Heart left ventricle (tissue), 16 donors: ENCODE results near the gene RHOA. TPM values are rescaled to one million over a fixed set of nuclear protein-coding genes. Genes with fewer than 3 reads are reported as not detected.

ENCODE experiments used
- ATAC-seq, 4 donors: fragments of 200-7000 bp; cut with Tn5 transposase; one replicate each; pipeline ENCODE4 v1.9.1; 2020 to 2022; ENCODE audit warnings: moderate library complexity in 4 of 4, mild to moderate bottlenecking in 3 of 4, moderate number of reproducible peaks in 1 of 4
- DNase-seq, 5 donors: peaks; one replicate each; pipeline ENCODE4 v3.0.0-alpha.2; 2020
- H3K27ac ChIP-seq, 12 donors: fragments of 200-600 bp; sonication (generic) in 4 of 12; one replicate each; pipeline versions ENCODE4 v1.5.0 to v1.8.0; 2016 to 2022; ENCODE audit warnings: mild to moderate bottlenecking in 2 of 12
- H3K27me3 ChIP-seq, 9 donors: fragments of 200-600 bp; sonication (generic) in 2 of 9; one replicate each; pipeline versions ENCODE4 v1.5.1 to v1.8.0; 2016 to 2022; ENCODE audit warnings: mild to moderate bottlenecking in 3 of 9
- H3K36me3 ChIP-seq, 9 donors: fragments of 200-600 bp; sonication (generic) in 2 of 9; one replicate each; pipeline versions ENCODE4 v1.5.0 to v1.8.0; 2018 to 2022; ENCODE audit warnings: mild to moderate bottlenecking in 2 of 9
- H3K4me1 ChIP-seq, 12 donors: fragments of 200-600 bp; sonication (generic) in 4 of 12; one replicate each; pipeline versions ENCODE4 v1.5.0 to v1.8.0; 2016 to 2022; ENCODE audit warnings: mild to moderate bottlenecking in 3 of 12
- H3K4me3 ChIP-seq, 12 donors: fragments of 200-600 bp; sonication (generic) in 4 of 12; one replicate each; pipeline versions ENCODE4 v1.5.0 to v1.8.0; 2017 to 2022; ENCODE audit warnings: mild to moderate bottlenecking in 9 of 12, moderate library complexity in 4 of 12
- H3K9me3 ChIP-seq, 12 donors: fragments of 200-600 bp; sonication (generic) in 4 of 12; one replicate each; pipeline versions ENCODE4 v1.5.0 to v1.8.0; 2016 to 2022; ENCODE audit warnings: mild to moderate bottlenecking in 1 of 12
- CTCF ChIP-seq, 12 donors: fragments of 200-600 bp; sonication (generic) in 4 of 12; IDR thresholded peaks; one replicate each; pipeline versions ENCODE4 v1.5.0 to v1.8.0; 2018 to 2022; ENCODE audit warnings: antibody characterized with exemption in 12 of 12, mild to moderate bottlenecking in 5 of 12
- POLR2A ChIP-seq, 2 donors: fragments of 450-650 bp; IDR thresholded peaks; one replicate each; pipeline ENCODE4 v1.6.1; 2017; ENCODE audit warnings: antibody characterized with exemption in 2 of 2, mild to moderate bottlenecking in 2 of 2, moderate library complexity in 2 of 2
- WGBS, 4 donors: extraction: QIAGEN DNeasy Blood & Tissue Kit in 2 of 4; methylation state at CpG; one replicate each; pipeline versions ENCODE4 v1.1.5 to v1.1.7; 2013 to 2018; 5-methylcytosine and 5-hydroxymethylcytosine counted together
- intact Hi-C, 10 donors: fragments of 100-400 bp; cut with DNase I; formaldehyde crosslinking; loops; one replicate each; pipeline versions ENCODE4 v1.11.1 to v1.14.2; 2022
- polyA plus RNA-seq, 2 donors: library from polyadenylated mRNA; stranded (reverse); fragments of 200-250 nt; gene quantifications; one replicate each; pipeline ENCODE4 v1.2.3, GENCODE V29; 2013
- total RNA-seq, 9 donors: library from RNA; depleted of rRNA in 2 of 9; stranded (reverse); fragments of >200 nt in 2 of 9; fragmentation: NEBNext Ultra II Directional in 3 of 9; extraction: Animal tissue kit (Norgen Biotek cat#: 25700) in 3 of 9; gene quantifications; one replicate each; pipeline versions ENCODE4 v1.1.0 to v1.2.4, GENCODE V29; 2016 to 2023
- donor health status: ischemic (EF 13 %, LVEDD 7.1; RV severe dilation, severe dysfunction).
- donor health status: healthy with polysubstance abuse.
- donor health status: DM: no; HTN: yes; CAD: no.
- donor health status: DM: no; HTN: no; CAD: no.
- donor health status: ischemic (EF 25% LVEDD 6.9; RV normal size, moderate dysfunction).
- donor health status: ischemic (EF 25% LVEDD 5.7; RV mildly dilated, moderate dysfunction).
- donor health status: healthy.
- donor health status: DM: yes; HTN: yes; CAD: no.
- donor health status: ischemic (EF 35%, LVEDD 5.7; RV mildly dilated, moderate dysfunction).
- donor health status: nonischemic (EF 11% LVEDD 7.7; RV severe dilation, severe dysfunction).
- donor health status: DM: yes; HTN: yes; CAD: no.
- donor health status: PGD.
- donor health status: ischemic (EF 29% LVEDD 5.4; RV normal size, mild dysfunction).
- donor health status: nonischemic (EF 23%, LVEDD 6.1; RV moderate dilation, normal function).

RHOA gene
- total and polyA plus RNA-seq, 11 donors: 106 to 479 (median 291) TPM

GRCh38 chr3:49346797-49347251 lies 65.0 kb downstream of the RHOA start:
- intact Hi-C loops: loop anchor here in 1 of 10 donors (5.0 kb wide), 1 partner anchor 100 kb away; no protein-coding TSS in a partner anchor
- Histone ChIP-seq H3K27ac (peak overlapping the region in 5 of 12 donors; percentile 79 to 94 (median 84)), H3K27me3 (no peaks in the 10 kb centered on the region), H3K4me1 (peaks cover 0 to 94% (median 7%) of the 10 kb centered on the region in 12 donors), H3K4me3 (no peak overlapping the region), H3K9me3 (no peaks in the 10 kb centered on the region), H3K36me3 (no peaks in the 10 kb centered on the region)
- 86 to 91% (median 89%) methylated on average over 6 of the region's 6 CpGs for WGBS, 4 donors
- no peak for DNase-seq
- TF ChIP-seq POLR2A (IDR thresholded peaks at IDR 0.05) (no peak), CTCF (IDR thresholded peaks at IDR 0.05) (no peak)
- no peak for ATAC-seq

GRCh38 chr3:49343163-49343562 lies 68.6 kb downstream of the RHOA start:
- TF ChIP-seq POLR2A (IDR thresholded peaks at IDR 0.05) (no peak), CTCF (IDR thresholded peaks at IDR 0.05) (no peak)
- H3K27me3 ChIP-seq: no peaks in the 10 kb centered on the region
- peak overlapping the region in 8 of 12 donors; percentile 1 to 96 (median 38) for H3K27ac ChIP-seq
- WGBS, 4 donors: 82 to 87% (median 84%) methylated on average over 3 of the region's 3 CpGs
- intact Hi-C loops: loop anchor here in 9 of 10 donors (5.0 kb wide), 6 partner anchors 64 to 176 kb away; partner anchors contain the start of genes RHOA (in 3 of the 9), TCTA (in 3 of the 9), KLHDC8B (in 2 of the 9) and NICN1 (in 2 of the 9)
- DNase-seq (no peak), ATAC-seq (no peak)
- H3K9me3 ChIP-seq: no peaks in the 10 kb centered on the region
- peaks cover 0 to 2% (median 0%) of the 10 kb centered on the region in 9 donors for H3K36me3 ChIP-seq
- H3K4me3 ChIP-seq: no peak overlapping the region
- peaks cover 0 to 86% (median 25%) of the 10 kb centered on the region in 12 donors for H3K4me1 ChIP-seq

GRCh38 chr3:49341996-49342395 lies 69.8 kb downstream of the RHOA start:
- Histone ChIP-seq H3K27me3 (no peaks in the 10 kb centered on the region), H3K9me3 (no peaks in the 10 kb centered on the region), H3K27ac (peak overlapping the region in 10 of 12 donors; percentile 21 to 98 (median 92)), H3K4me3 (no peak overlapping the region), H3K4me1 (peaks cover 0 to 85% (median 25%) of the 10 kb centered on the region in 12 donors), H3K36me3 (peaks cover 0 to 13% (median 5%) of the 10 kb centered on the region in 9 donors)
- 90 to 94% (median 91%) methylated on average over 6 of the region's 6 CpGs for WGBS, 4 donors
- TF ChIP-seq POLR2A (IDR thresholded peaks at IDR 0.05) (no peak), CTCF (IDR thresholded peaks at IDR 0.05) (no peak)
- intact Hi-C loops: loop anchor here (2.0 to 5.0 kb wide), 9 partner anchors 65 to 175 kb away; partner anchors contain the start of genes KLHDC8B (in 4 of the 10), TCTA (in 4 of the 10), RHOA (in 3 of the 10) and NICN1 (in 2 of the 10)
- ATAC-seq (no peak), DNase-seq (no peak)

GRCh38 chr3:49339941-49340800 lies 71.6 kb downstream of the RHOA start, which contains the start of gene USP4:
Gene USP4 (minus strand): TSS chr3:49340053. CDS start chr3:49340024, 29 bp downstream.
- TF ChIP-seq CTCF (IDR thresholded peaks at IDR 0.05): peak; percentile 20 to 78 (median 28)
- TF ChIP-seq POLR2A (IDR thresholded peaks at IDR 0.05): peak in 1 of 2 donors; percentile 69
- DNase-seq (peak; percentile 93 to 96 (median 94)), ATAC-seq (peak; percentile 90 to 98 (median 96))
- Histone ChIP-seq H3K4me3 (peak within 1 kb of the TSS; percentile 64 to 96 (median 82)), H3K4me1 (peaks cover 0 to 80% (median 21%) of the 10 kb centered on the region in 12 donors), H3K27ac (peak within 1 kb of the TSS; percentile 83 to 98 (median 95)), H3K36me3 (peaks cover 0 to 31% (median 20%) of the 10 kb centered on the region in 9 donors), H3K9me3 (no peaks in the 10 kb centered on the region), H3K27me3 (no peaks in the 10 kb centered on the region)
- intact Hi-C loops: loop anchor here (1.0 to 5.0 kb wide), 13 partner anchors 18 to 173 kb away; partner anchors contain the start of genes KLHDC8B (in 5 of the 10), TCTA (in 4 of the 10), RHOA (in 3 of the 10) and NICN1 (in 2 of the 10)
- WGBS, 4 donors: 1 to 2% (median 1%) methylated on average over 27 to 70 of the region's 70 CpGs
